Measurements from ENCODE around the gene ACTN1.
"Not testable (repeated sequence)": the region's sequence is repeated elsewhere in the genome, so short reads cannot be mapped to it uniquely, and the experiment has no call there.

The ACTN1 gene

GRCh38 chr14:68849416-68849815 is 129.7 kb downstream of the ACTN1 start:
- TF ChIP-seq CTCF (IDR thresholded peaks at IDR 0.05; ENCODE audit: extremely low read depth, insufficient read depth, missing control alignments) = no peak
- in situ Hi-C loops (cut with MboI; ENCODE audit: low pct_unique_long_range_greater_than_20kb, low sequenced_read_pairs, unreplicated experiment) = no loop called here

GRCh38 chr14:68848253-68848652 is 130.8 kb downstream of the ACTN1 start:
- TF ChIP-seq CTCF (IDR thresholded peaks at IDR 0.05; ENCODE audit: extremely low read depth, insufficient read depth, missing control alignments) = no peak
- in situ Hi-C loops (cut with MboI; ENCODE audit: low pct_unique_long_range_greater_than_20kb, low sequenced_read_pairs, unreplicated experiment) = no loop called here
- no peak for DNase-seq (ENCODE audit: low spot score)

More at GRCh38 chr14:68849416-68849815, 129.7 kb downstream of the ACTN1 start:
- DNase-seq (ENCODE audit: low spot score) = no peak

GRCh38 chr14:68847640-68848039 is 131.5 kb downstream of the ACTN1 start:
- in situ Hi-C loops (cut with MboI; ENCODE audit: low pct_unique_long_range_greater_than_20kb, low sequenced_read_pairs, unreplicated experiment); DNase-seq (ENCODE audit: low spot score): not testable (repeated sequence)

- TF ChIP-seq CTCF (IDR thresholded peaks at IDR 0.05; ENCODE audit: extremely low read depth, insufficient read depth, missing control alignments) = no peak
- no peak for DNase-seq (ENCODE audit: low spot score)
- in situ Hi-C loops (cut with MboI; ENCODE audit: low pct_unique_long_range_greater_than_20kb, low sequenced_read_pairs, unreplicated experiment) = no loop called here
Measured at GRCh38 chr14:68846466-68846865, 132.6 kb downstream of the ACTN1 start.

- in situ Hi-C loops (cut with MboI; ENCODE audit: low pct_unique_long_range_greater_than_20kb, low sequenced_read_pairs, unreplicated experiment) = no loop called here
- DNase-seq (ENCODE audit: low spot score) = no peak
- TF ChIP-seq CTCF (IDR thresholded peaks at IDR 0.05; ENCODE audit: extremely low read depth, insufficient read depth, missing control alignments) = no peak
Measured at GRCh38 chr14:68844210-68844545, 134.9 kb downstream of the ACTN1 start.

GRCh38 chr14:68843471-68844209 is 135.5 kb downstream of the ACTN1 start:
- TF ChIP-seq CTCF (IDR thresholded peaks at IDR 0.05; ENCODE audit: extremely low read depth, insufficient read depth, missing control alignments) = peak; percentile 94
- peak; percentile 65 for DNase-seq (ENCODE audit: low spot score)

GRCh38 chr14:68842298-68842697 is 136.8 kb downstream of the ACTN1 start:
- TF ChIP-seq CTCF (IDR thresholded peaks at IDR 0.05; ENCODE audit: extremely low read depth, insufficient read depth, missing control alignments) = no peak
- no peak for DNase-seq (ENCODE audit: low spot score)
- in situ Hi-C loops (cut with MboI; ENCODE audit: low pct_unique_long_range_greater_than_20kb, low sequenced_read_pairs, unreplicated experiment) = no loop called here

More at GRCh38 chr14:68843471-68844209, 135.5 kb downstream of the ACTN1 start:
- in situ Hi-C loops (cut with MboI; ENCODE audit: low pct_unique_long_range_greater_than_20kb, low sequenced_read_pairs, unreplicated experiment) = no loop called here

Measured in GM13977 (cell line).